Vagina (tissue), 2 donors: ENCODE results near the gene RTBDN. TPM values are rescaled to one million over a fixed set of nuclear protein-coding genes. Genes with fewer than 3 reads are reported as not detected.

Experiments used
- DNase-seq, 2 donors: peaks; one replicate each; pipeline ENCODE4 v3.0.0-alpha.2; 2017; ENCODE audit errors: extremely low spot score in 2 of 2
- H3K27ac ChIP-seq: fragments of 200-600 bp; sonication (generic); one replicate; pipeline ENCODE4 v1.5.1; 2019
- H3K27me3 ChIP-seq: fragments of 200-600 bp; sonication (generic); one replicate; pipeline ENCODE4 v1.5.1; 2019
- H3K36me3 ChIP-seq, 2 donors: fragments of 200-600 bp; sonication (generic); one replicate each; pipeline ENCODE4 v1.5.1; 2017 to 2019
- H3K4me1 ChIP-seq: fragments of 200-600 bp; sonication (generic); one replicate; pipeline ENCODE4 v1.5.1; 2019
- H3K4me3 ChIP-seq, 2 donors: fragments of 200-600 bp; sonication (generic); 1 replicate in 1 of 2; 2 replicates in 1 of 2; pipeline ENCODE4 v1.5.1; 2016 to 2019
- H3K9me3 ChIP-seq: fragments of 200-600 bp; sonication (generic); one replicate; pipeline ENCODE4 v1.5.1; 2019
- CTCF ChIP-seq, 3 experiments: fragments of 450-650 bp in 2 of 3; fragments of 200-600 bp in 1 of 3; sonication (generic) in 1 of 3; IDR thresholded peaks; one replicate each; pipeline ENCODE4 v1.5.1; 2017 to 2019; ENCODE audit warnings: antibody characterized with exemption in 3 of 3, mild to moderate bottlenecking in 2 of 3, moderate library complexity in 2 of 3
- POLR2A ChIP-seq, 2 donors: fragments of 450-650 bp; IDR thresholded peaks; one replicate each; pipeline ENCODE4 v1.6.1; 2017; ENCODE audit warnings: antibody characterized with exemption in 2 of 2, mild to moderate bottlenecking in 2 of 2, moderate library complexity in 2 of 2
- POLR2AphosphoS5 ChIP-seq, 2 donors: sonication (generic); formaldehyde crosslinking; IDR thresholded peaks; one replicate each; pipeline ENCODE4 v1.9.0; 2017; ENCODE audit warnings: antibody characterized with exemption in 2 of 2, mild to moderate bottlenecking in 2 of 2, low read depth in 1 of 2; ENCODE audit not compliant: insufficient read depth in 1 of 2
- intact Hi-C: fragments of 100-400 bp; cut with DNase I; formaldehyde crosslinking; loops from one replicate; pipeline ENCODE4 v1.15.1; 2023
- total RNA-seq: library from RNA; depleted of rRNA; stranded (reverse); fragments of >200 nt; gene quantifications from one replicate; pipeline ENCODE4 v1.2.3, GENCODE V29; 2016

The RTBDN gene
- total RNA-seq, 1 donor from 2014 or later, result 8.8 TPM

GRCh38 chr19:12796146-12797071 is 38.0 kb downstream of the RTBDN start:
- Histone ChIP-seq H3K4me3 (no peak overlapping the region), H3K27ac (peak overlapping the region; percentile 65), H3K9me3 (no peaks in the 10 kb centered on the region), H3K27me3 (no peaks in the 10 kb centered on the region), H3K36me3 (peaks cover 0 to 16% of the 10 kb centered on the region in 2 donors), H3K4me1 (peaks cover 38% of the 10 kb centered on the region)
- peak in 1 of 2 donors; percentile 90 for DNase-seq
- TF ChIP-seq POLR2A (IDR thresholded peaks at IDR 0.05), result no peak
- TF ChIP-seq CTCF (IDR thresholded peaks at IDR 0.05), result peak; percentile 95 to 98 (median 96)
- peak in 1 of 2 donors; percentile 73 for TF ChIP-seq POLR2AphosphoS5 (IDR thresholded peaks at IDR 0.05; ENCODE audit: insufficient read depth in 1 of 2, low read depth in 1 of 2)
- intact Hi-C loops, result loop anchor here (1.0 kb wide), 1 partner anchor 18 kb away; no protein-coding TSS in a partner anchor

- no peak for TF ChIP-seq CTCF (IDR thresholded peaks at IDR 0.05)
- TF ChIP-seq POLR2AphosphoS5 (IDR thresholded peaks at IDR 0.05; ENCODE audit: insufficient read depth in 1 of 2, low read depth in 1 of 2), result no peak
- no peak for TF ChIP-seq POLR2A (IDR thresholded peaks at IDR 0.05)
- Histone ChIP-seq H3K4me1 (peaks cover 23% of the 10 kb centered on the region), H3K27ac (peak overlapping the region; percentile 97), H3K27me3 (no peaks in the 10 kb centered on the region), H3K36me3 (peaks cover 0 to 13% of the 10 kb centered on the region in 2 donors), H3K9me3 (no peaks in the 10 kb centered on the region), H3K4me3 (no peak overlapping the region)
- peak in 1 of 2 donors; percentile 86 for DNase-seq
- intact Hi-C loops, result no loop called here
Measured at GRCh38 chr19:12794971-12795381, 39.4 kb downstream of the RTBDN start.

GRCh38 chr19:12794196-12794941 is 40.0 kb downstream of the RTBDN start:
- peak overlapping the region; percentile 97 for H3K27ac ChIP-seq
- intact Hi-C loops, result no loop called here
- peak overlapping the region; percentile 85 to 96 for H3K4me3 ChIP-seq
- H3K4me1 ChIP-seq, result peaks cover 21% of the 10 kb centered on the region
- TF ChIP-seq POLR2AphosphoS5 (IDR thresholded peaks at IDR 0.05; ENCODE audit: insufficient read depth in 1 of 2, low read depth in 1 of 2), result no peak
- no peak for TF ChIP-seq POLR2A (IDR thresholded peaks at IDR 0.05)
- no peak for TF ChIP-seq CTCF (IDR thresholded peaks at IDR 0.05)
- H3K9me3 ChIP-seq, result no peaks in the 10 kb centered on the region
- DNase-seq, result peak in 1 of 2 donors; percentile 89
- H3K36me3 ChIP-seq, result peaks cover 0 to 7% of the 10 kb centered on the region in 2 donors
- no peaks in the 10 kb centered on the region for H3K27me3 ChIP-seq

GRCh38 chr19:12793290-12794195 is 40.8 kb downstream of the RTBDN start:
- no peaks in the 10 kb centered on the region for H3K27me3 ChIP-seq
- intact Hi-C loops, result no loop called here
- H3K27ac ChIP-seq, result peak overlapping the region; percentile 97
- peak; percentile 90 to 92 for TF ChIP-seq POLR2AphosphoS5 (IDR thresholded peaks at IDR 0.05; ENCODE audit: insufficient read depth in 1 of 2, low read depth in 1 of 2)
- no peak for TF ChIP-seq CTCF (IDR thresholded peaks at IDR 0.05)
- peak; percentile 16 to 71 for TF ChIP-seq POLR2A (IDR thresholded peaks at IDR 0.05)
- peak in 1 of 2 donors; percentile 95 for DNase-seq
- H3K9me3 ChIP-seq, result no peaks in the 10 kb centered on the region
- H3K4me1 ChIP-seq, result peaks cover 29% of the 10 kb centered on the region
- no peaks in the 10 kb centered on the region for H3K36me3 ChIP-seq
- H3K4me3 ChIP-seq, result peak overlapping the region; percentile 85 to 96
